SIG-M5 (cell line): ENCODE measurements around the gene SLC27A2.

Source experiments
- DNase-seq: peaks from one replicate; lab custom pipeline; 2025; lab: John Stamatoyannopoulos, UW

SLC27A2 gene

GRCh38 chr15:50275908-50276307 is 93.9 kb downstream of the SLC27A2 start:
- DNase-seq: no peak

DNA sequence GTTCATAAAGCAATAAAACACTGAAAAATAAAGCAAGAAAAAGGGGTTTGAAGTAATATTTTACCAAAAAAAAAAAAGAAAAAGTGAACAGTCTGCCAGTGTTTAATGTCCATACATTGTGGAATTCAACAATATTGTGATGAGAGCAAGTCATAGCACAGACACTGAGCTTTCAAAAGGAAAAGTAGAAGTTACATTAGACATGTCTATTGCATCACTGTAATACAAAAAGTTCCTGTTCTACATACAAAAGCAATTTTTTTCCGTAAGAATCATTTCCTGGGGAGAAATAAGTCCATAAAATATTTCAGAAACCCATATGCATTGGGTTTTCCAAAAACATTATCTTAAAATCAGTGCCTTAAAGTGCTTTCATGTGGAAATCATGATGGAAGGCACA is 95.4 kb downstream of the SLC27A2 start:
- no peak for DNase-seq

GRCh38 chr15:50278496-50278895 is 96.5 kb downstream of the SLC27A2 start:
- DNase-seq: no peak

DNA sequence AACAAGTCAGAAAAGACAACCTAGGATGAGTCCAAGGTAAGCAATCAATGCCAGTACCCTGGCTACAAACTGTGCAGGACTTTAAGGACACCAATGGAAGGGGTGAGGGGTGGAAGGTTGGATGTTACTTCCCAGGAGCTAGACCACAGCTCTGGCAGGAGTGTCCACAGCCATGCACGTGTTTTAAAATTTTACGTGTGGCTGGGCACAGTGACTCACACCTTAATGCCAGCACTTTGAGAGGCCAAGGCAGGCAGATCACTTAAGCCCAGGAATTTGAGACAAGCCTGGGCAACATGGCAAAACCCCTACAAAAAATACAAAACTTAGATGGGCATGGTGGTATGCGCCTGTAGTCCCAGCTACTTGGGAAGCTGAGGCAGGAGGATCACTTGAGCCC is 98.3 kb downstream of the SLC27A2 start:
- no peak for DNase-seq

DNA sequence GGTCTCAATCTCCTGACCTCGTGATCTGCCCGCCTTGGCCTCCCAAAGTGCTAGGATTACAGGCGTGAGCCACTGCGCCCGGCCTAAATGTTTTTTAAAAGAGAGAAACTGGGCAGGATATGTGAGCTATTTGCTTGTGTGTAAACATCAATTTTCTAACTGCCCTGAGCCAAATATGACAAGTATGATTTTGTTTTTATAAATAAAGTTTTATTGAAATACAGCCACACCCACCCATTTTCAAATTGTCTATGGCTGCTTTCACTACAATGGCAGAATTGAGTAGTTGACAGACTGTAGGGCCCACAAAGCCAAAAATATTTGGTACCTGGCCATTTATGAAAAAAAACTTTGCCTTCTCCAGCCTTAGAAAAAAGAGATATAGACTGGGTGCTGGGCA is 99.4 kb downstream of the SLC27A2 start:
- DNase-seq: no peak
